Thyroid gland (tissue), 4 donors: ENCODE results near the gene MINDY4B. TPM values are rescaled to one million over a fixed set of nuclear protein-coding genes. Genes with fewer than 3 reads are reported as not detected.

Experiments
- DNase-seq, 2 donors: peaks; one replicate each; pipeline ENCODE4 v3.0.0-alpha.2; 2019
- H3K27ac ChIP-seq, 3 donors: fragments of 200-600 bp; sonication (generic); 1 replicate in 2 of 3; 2 replicates in 1 of 3; pipeline ENCODE4 v1.5.1; 2016 to 2019; ENCODE audit warnings: mild to moderate bottlenecking in 1 of 3, moderate library complexity in 1 of 3
- H3K27me3 ChIP-seq: fragments of 200-600 bp; sonication (generic); one replicate; pipeline ENCODE4 v1.5.1; 2019
- H3K36me3 ChIP-seq, 2 donors: fragments of 200-600 bp; sonication (generic); one replicate each; pipeline ENCODE4 v1.5.1; 2016 to 2019
- H3K4me1 ChIP-seq, 2 donors: fragments of 200-600 bp; sonication (generic); one replicate each; pipeline ENCODE4 v1.5.1; 2017 to 2019
- H3K4me3 ChIP-seq, 3 donors: fragments of 200-600 bp; sonication (generic); replicated peaks in 1 of 3; 1 replicate in 2 of 3; 2 replicates in 1 of 3; pipeline ENCODE4 v1.5.1; 2016; ENCODE audit warnings: mild to moderate bottlenecking in 1 of 3
- H3K9me3 ChIP-seq: fragments of 200-600 bp; sonication (generic); one replicate; pipeline ENCODE4 v1.5.1; 2017
- POLR2A ChIP-seq, 2 donors: fragments of 450-650 bp; IDR thresholded peaks; one replicate each; pipeline ENCODE4 v1.6.1; 2017; ENCODE audit warnings: antibody characterized with exemption in 2 of 2, mild to moderate bottlenecking in 2 of 2, moderate library complexity in 1 of 2
- WGBS, 2 donors: methylation state at CpG; one replicate each; pipeline ENCODE4 v1.1.5; 2017; 5-methylcytosine and 5-hydroxymethylcytosine counted together
- intact Hi-C: fragments of 100-400 bp; cut with DNase I; formaldehyde crosslinking; loops from one replicate; pipeline ENCODE4 v1.15.1; 2023
- total RNA-seq, 4 donors: library from RNA; depleted of rRNA; stranded (reverse); fragments of >200 nt; gene quantifications; one replicate each; pipeline ENCODE4 v1.2.3, GENCODE V29; 2016
- TF ChIP-seq, protein P1 (sequence below), 6 experiments: fragments of 200-600 bp in 3 of 6; fragments of 450-650 bp in 3 of 6; sonication (generic) in 3 of 6; IDR thresholded peaks; one replicate each; pipeline ENCODE4 v1.5.1; 2016 to 2019; ENCODE audit warnings: antibody characterized with exemption in 6 of 6, mild to moderate bottlenecking in 2 of 6, inconsistent platforms in 1 of 6, moderate library complexity in 1 of 6

Gene MINDY4B
- total RNA-seq, 4 donors from 2014 or later, result not detected

DNA sequence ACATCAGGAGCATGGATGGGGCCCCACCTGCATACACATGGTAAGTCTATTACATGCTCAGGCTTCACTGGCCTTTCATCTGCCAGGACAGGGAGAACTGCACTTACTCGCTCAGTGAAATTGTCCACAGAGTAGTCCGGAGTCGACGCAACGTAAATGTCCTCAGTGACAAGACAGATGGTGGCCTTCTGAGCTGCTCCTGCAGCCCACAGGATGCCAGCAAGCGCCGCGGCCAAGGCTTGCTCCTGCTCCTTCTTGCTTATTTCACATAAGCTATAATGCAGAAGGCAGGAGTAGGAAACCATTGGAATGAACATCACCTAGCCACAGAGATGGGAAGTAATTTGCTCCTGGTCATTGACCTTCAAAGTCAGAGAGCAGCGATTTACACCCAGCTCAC, 14.4 kb downstream of the MINDY4B start:
- no peak overlapping the region for H3K27ac ChIP-seq
- no peak overlapping the region for H3K4me3 ChIP-seq
- 99% methylated on average over 9 of the region's 9 CpGs for WGBS, 2 donors
- TF ChIP-seq, protein P1, sequence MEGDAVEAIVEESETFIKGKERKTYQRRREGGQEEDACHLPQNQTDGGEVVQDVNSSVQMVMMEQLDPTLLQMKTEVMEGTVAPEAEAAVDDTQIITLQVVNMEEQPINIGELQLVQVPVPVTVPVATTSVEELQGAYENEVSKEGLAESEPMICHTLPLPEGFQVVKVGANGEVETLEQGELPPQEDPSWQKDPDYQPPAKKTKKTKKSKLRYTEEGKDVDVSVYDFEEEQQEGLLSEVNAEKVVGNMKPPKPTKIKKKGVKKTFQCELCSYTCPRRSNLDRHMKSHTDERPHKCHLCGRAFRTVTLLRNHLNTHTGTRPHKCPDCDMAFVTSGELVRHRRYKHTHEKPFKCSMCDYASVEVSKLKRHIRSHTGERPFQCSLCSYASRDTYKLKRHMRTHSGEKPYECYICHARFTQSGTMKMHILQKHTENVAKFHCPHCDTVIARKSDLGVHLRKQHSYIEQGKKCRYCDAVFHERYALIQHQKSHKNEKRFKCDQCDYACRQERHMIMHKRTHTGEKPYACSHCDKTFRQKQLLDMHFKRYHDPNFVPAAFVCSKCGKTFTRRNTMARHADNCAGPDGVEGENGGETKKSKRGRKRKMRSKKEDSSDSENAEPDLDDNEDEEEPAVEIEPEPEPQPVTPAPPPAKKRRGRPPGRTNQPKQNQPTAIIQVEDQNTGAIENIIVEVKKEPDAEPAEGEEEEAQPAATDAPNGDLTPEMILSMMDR (IDR thresholded peaks at IDR 0.05), result no peak
- TF ChIP-seq POLR2A (IDR thresholded peaks at IDR 0.05), result no peak
- H3K36me3 ChIP-seq, result no peaks in the 10 kb centered on the region
- no peak for DNase-seq
- no peaks in the 10 kb centered on the region for H3K9me3 ChIP-seq
- no peaks in the 10 kb centered on the region for H3K27me3 ChIP-seq
- no peaks in the 10 kb centered on the region for H3K4me1 ChIP-seq
- intact Hi-C loops, result no loop called here

DNA sequence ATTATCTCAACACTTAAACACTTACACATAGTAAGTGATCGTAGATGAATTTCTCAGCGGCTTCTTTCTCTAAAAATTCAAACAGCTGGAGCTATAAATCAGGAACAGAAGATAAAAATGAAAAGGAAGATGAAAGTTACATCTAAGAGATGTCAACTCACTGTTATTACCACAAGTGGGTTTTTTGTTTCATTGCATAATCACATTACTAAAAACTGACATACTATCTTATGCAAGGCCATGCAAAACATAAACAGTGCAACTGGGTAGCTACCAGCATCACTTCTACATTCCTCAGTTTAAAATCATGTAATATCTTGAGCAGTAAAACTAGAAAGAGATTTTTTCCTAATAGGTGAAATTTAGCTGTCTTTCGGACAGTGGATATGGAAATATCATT, 14.9 kb downstream of the MINDY4B start:
- WGBS, 2 donors, result 94% methylated on average over 3 of the region's 3 CpGs
- intact Hi-C loops, result no loop called here
- Histone ChIP-seq H3K9me3 (no peaks in the 10 kb centered on the region), H3K27ac (no peak overlapping the region), H3K27me3 (no peaks in the 10 kb centered on the region), H3K4me3 (no peak overlapping the region), H3K36me3 (no peaks in the 10 kb centered on the region), H3K4me1 (no peaks in the 10 kb centered on the region)
- no peak for TF ChIP-seq POLR2A (IDR thresholded peaks at IDR 0.05)
- TF ChIP-seq, protein P1 (IDR thresholded peaks at IDR 0.05), result no peak
- no peak for DNase-seq

DNA sequence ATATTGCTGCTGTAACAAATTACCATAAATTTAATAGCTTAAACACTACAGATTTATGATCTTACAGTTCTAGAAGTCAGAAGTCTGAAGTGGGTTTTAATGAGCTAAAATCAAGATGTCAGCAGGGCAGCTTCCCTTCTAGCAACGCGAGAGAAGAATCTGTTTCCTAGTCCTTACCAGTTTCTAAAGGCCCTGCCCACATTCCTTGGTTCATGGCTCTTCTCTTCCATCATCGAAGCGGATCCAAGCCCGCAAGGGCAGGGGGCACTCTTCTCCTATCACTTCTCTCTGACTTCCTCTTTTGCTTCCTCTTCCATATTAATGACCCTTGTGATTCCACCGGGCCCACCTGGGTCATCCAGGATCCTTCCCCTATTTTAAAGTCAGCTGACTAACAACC, 16.1 kb downstream of the MINDY4B start:
- WGBS, 2 donors, result 81 to 90% methylated on average over 6 of the region's 6 CpGs
- TF ChIP-seq POLR2A (IDR thresholded peaks at IDR 0.05), result no peak
- TF ChIP-seq, protein P1 (IDR thresholded peaks at IDR 0.05), result no peak
- intact Hi-C loops, result no loop called here
- Histone ChIP-seq H3K9me3 (no peaks in the 10 kb centered on the region), H3K4me3 (no peak overlapping the region), H3K4me1 (no peaks in the 10 kb centered on the region), H3K36me3 (no peaks in the 10 kb centered on the region), H3K27me3 (no peaks in the 10 kb centered on the region), H3K27ac (no peak overlapping the region)
- DNase-seq, result no peak

DNA sequence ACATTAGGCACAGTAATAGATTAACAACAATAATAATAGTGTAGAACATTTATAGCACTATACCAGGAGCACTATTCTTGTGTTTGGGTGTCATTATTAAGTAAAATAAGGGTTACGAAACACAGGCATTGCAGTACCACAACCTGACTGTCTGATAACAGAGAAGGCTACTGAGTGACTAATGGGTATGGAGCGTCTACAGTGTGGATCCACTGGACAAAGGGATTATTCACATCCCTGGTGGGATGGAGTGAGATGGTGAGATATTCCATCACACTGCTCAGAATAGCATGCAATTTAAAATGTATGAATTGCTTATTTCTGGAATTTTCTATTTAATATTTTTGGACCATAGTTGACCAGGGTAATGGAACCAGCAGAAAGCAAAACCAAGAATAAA, 18.2 kb downstream of the MINDY4B start:
- WGBS, 2 donors, result 82 to 96% methylated on average over 2 of the region's 2 CpGs
- no peak overlapping the region for H3K27ac ChIP-seq
- no peaks in the 10 kb centered on the region for H3K36me3 ChIP-seq
- no peaks in the 10 kb centered on the region for H3K4me1 ChIP-seq
- H3K9me3 ChIP-seq, result no peaks in the 10 kb centered on the region
- H3K27me3 ChIP-seq, result no peaks in the 10 kb centered on the region
- no peak overlapping the region for H3K4me3 ChIP-seq
- TF ChIP-seq, protein P1 (IDR thresholded peaks at IDR 0.05), result no peak
- TF ChIP-seq POLR2A (IDR thresholded peaks at IDR 0.05), result no peak
- DNase-seq, result no peak
- intact Hi-C loops, result no loop called here

DNA sequence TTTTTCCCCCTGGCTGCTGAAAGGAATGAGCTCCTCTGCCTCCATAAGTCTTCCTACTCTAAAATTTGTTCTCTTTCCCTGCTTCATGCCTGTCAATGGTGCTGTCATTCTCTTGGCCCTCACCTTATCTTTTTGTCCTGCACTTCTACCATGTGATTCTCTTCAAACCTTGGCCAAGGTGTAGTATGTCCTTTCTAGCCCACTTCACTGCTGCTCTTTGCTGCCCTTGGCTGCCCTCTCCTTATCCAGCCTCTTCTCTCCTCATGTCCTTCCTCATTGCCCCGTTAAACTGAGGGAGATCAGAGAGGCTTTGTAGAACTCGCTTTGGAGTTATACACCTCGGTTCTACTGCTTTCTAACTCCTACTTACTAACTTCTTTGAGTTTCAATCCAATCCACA, 19.7 kb downstream of the MINDY4B start:
- no peaks in the 10 kb centered on the region for H3K27me3 ChIP-seq
- TF ChIP-seq, protein P1 (IDR thresholded peaks at IDR 0.05), result no peak
- TF ChIP-seq POLR2A (IDR thresholded peaks at IDR 0.05), result no peak
- intact Hi-C loops, result no loop called here

More for the DNA sequence above, 19.7 kb downstream of the MINDY4B start:
- WGBS, 2 donors, result 54 to 63% methylated on average over 3 of the region's 3 CpGs
- no peak overlapping the region for H3K27ac ChIP-seq
- no peak overlapping the region for H3K4me3 ChIP-seq
- no peaks in the 10 kb centered on the region for H3K4me1 ChIP-seq
- no peaks in the 10 kb centered on the region for H3K9me3 ChIP-seq
- no peaks in the 10 kb centered on the region for H3K36me3 ChIP-seq
- DNase-seq, result no peak
